WTC11 (cell line): ENCODE results near the gene NUDT3. TPM values are rescaled to one million over a fixed set of nuclear protein-coding genes. Genes with fewer than 3 reads are reported as not detected.
"Not testable (repeated sequence)": the region's sequence is repeated elsewhere in the genome, so short reads cannot be mapped to it uniquely, and the experiment has no call there.

Source experiments
- ATAC-seq: fragments of 200-7000 bp; cut with Tn5 transposase; 2 replicates; pipeline ENCODE4 v1.10.0; 2021; ENCODE audit warnings: mild to moderate bottlenecking, moderate library complexity
- CTCF ChIA-PET: fragments of 300-600 bp; sonication (Branson Sonifier 250); formaldehyde crosslinking; loops from one replicate; lab custom pipeline; 2021; ENCODE audit warnings: antibody characterized with exemption; lab: Charles Lee
- POLR2A ChIA-PET: fragments of 350-600 bp; sonication (Branson Sonifier 250); formaldehyde crosslinking; loops from one replicate; lab custom pipeline; 2021; ENCODE audit warnings: antibody characterized with exemption; lab: Charles Lee
- DNase-seq: peaks from one replicate; pipeline ENCODE4 v3.0.0; 2021; ENCODE audit warnings: low spot score
- H3K27ac Mint-ChIP-seq: 2 replicates; pipeline ENCODE4 v1.8.0; 2021; ENCODE audit warnings: mixed read lengths
- H3K27me3 Mint-ChIP-seq: 2 replicates; pipeline ENCODE4 v1.8.0; 2021; ENCODE audit warnings: low read depth, mild to moderate bottlenecking, moderate library complexity, mixed read lengths
- H3K36me3 Mint-ChIP-seq: 2 replicates; pipeline ENCODE4 v1.8.0; 2021; ENCODE audit warnings: mixed read lengths
- H3K4me1 Mint-ChIP-seq: 2 replicates; pipeline ENCODE4 v1.8.0; 2022; ENCODE audit warnings: mixed read lengths
- H3K4me3 Mint-ChIP-seq: 2 replicates; pipeline ENCODE4 v1.8.0; 2021; ENCODE audit warnings: mild to moderate bottlenecking, moderate library complexity, mixed read lengths
- H3K9me3 Mint-ChIP-seq: 2 replicates; pipeline ENCODE4 v1.8.0; 2021; ENCODE audit warnings: mixed read lengths
- CREB1 ChIP-seq: sonication (generic); formaldehyde crosslinking; IDR thresholded peaks from 2 replicates; pipeline ENCODE4 v1.8.0; 2023; ENCODE audit warnings: mild to moderate bottlenecking, missing genetic modification reagents
- FOXJ3 ChIP-seq: sonication (generic); formaldehyde crosslinking; IDR thresholded peaks from 2 replicates; pipeline ENCODE4 v1.9.0; 2021; ENCODE audit warnings: missing genetic modification reagents, mild to moderate bottlenecking, borderline replicate concordance
- IRF1 ChIP-seq: sonication (generic); formaldehyde crosslinking; IDR thresholded peaks from 2 replicates; pipeline ENCODE4 v1.8.0; 2023; ENCODE audit warnings: missing genetic modification reagents
- IRF2 ChIP-seq: sonication (generic); formaldehyde crosslinking; IDR thresholded peaks from 2 replicates; pipeline ENCODE4 v1.8.0; 2022; ENCODE audit warnings: low read depth, missing genetic modification reagents, borderline replicate concordance
- RELA ChIP-seq: sonication (generic); formaldehyde crosslinking; IDR thresholded peaks from 2 replicates; pipeline ENCODE4 v1.8.1; 2022; ENCODE audit warnings: missing genetic modification reagents, mild to moderate bottlenecking, borderline replicate concordance
- SMAD4 ChIP-seq: sonication (generic); formaldehyde crosslinking; IDR thresholded peaks from 2 replicates; pipeline ENCODE4 v1.8.0; 2022; ENCODE audit warnings: mild to moderate bottlenecking, missing genetic modification reagents
- ZNF232 ChIP-seq: sonication (generic); formaldehyde crosslinking; IDR thresholded peaks from 2 replicates; pipeline ENCODE4 v1.8.0; 2022; ENCODE audit warnings: mild to moderate bottlenecking, missing genetic modification reagents
- total RNA-seq: library from RNA; stranded (reverse); gene quantifications from 3 replicates; pipeline ENCODE4 v1.2.3, GENCODE V29; 2021
- TF ChIP-seq, protein P1 (sequence below): sonication (generic); formaldehyde crosslinking; IDR thresholded peaks from 2 replicates; pipeline ENCODE4 v1.8.0; 2023; ENCODE audit warnings: missing genetic modification reagents, mild to moderate bottlenecking, borderline replicate concordance
- TF ChIP-seq, protein P2 (sequence below): fragments of 250-450 bp; sonication (Bioruptor Pico); IDR thresholded peaks from 2 replicates; pipeline ENCODE4 v1.9.0; 2021; ENCODE audit warnings: moderate library complexity, mild to moderate bottlenecking, inconsistent platforms, borderline replicate concordance
- TF ChIP-seq, protein P3 (sequence below): sonication (generic); formaldehyde crosslinking; IDR thresholded peaks from 2 replicates; pipeline ENCODE4 v1.8.0; 2022; ENCODE audit warnings: mild to moderate bottlenecking, missing genetic modification reagents
- TF ChIP-seq, protein P4 (sequence below): fragments of 250-450 bp; sonication (Bioruptor Pico); IDR thresholded peaks from 2 replicates; pipeline ENCODE4 v1.9.0; 2021; ENCODE audit warnings: mild to moderate bottlenecking
- TF ChIP-seq, protein P5 (sequence below): sonication (generic); formaldehyde crosslinking; IDR thresholded peaks from 2 replicates; pipeline ENCODE4 v1.8.1; 2023; ENCODE audit warnings: mild to moderate bottlenecking, missing genetic modification reagents, moderate library complexity

Gene NUDT3
- total RNA-seq, 1 experiment from 2014 or later = 30.0 TPM

- ATAC-seq = peak; percentile 59
- Mint-ChIP-seq H3K27ac (peak overlapping the region; percentile 94), H3K27me3 (no peaks in the 10 kb centered on the region), H3K4me1 (peaks cover 8% of the 10 kb centered on the region), H3K9me3 (peaks cover 5% of the 10 kb centered on the region), H3K36me3 (peaks cover 8% of the 10 kb centered on the region), H3K4me3 (no peak overlapping the region)
- TF ChIP-seq CREB1 (CRISPR knock-in tag) (no peak), IRF2 (no peak), SMAD4 (CRISPR knock-in tag) (no peak), FOXJ3 (no peak), ZNF232 (CRISPR knock-in tag) (no peak), RELA (CRISPR knock-in tag) (no peak), IRF1 (CRISPR knock-in tag) (no peak)
- TF ChIP-seq, protein P1, sequence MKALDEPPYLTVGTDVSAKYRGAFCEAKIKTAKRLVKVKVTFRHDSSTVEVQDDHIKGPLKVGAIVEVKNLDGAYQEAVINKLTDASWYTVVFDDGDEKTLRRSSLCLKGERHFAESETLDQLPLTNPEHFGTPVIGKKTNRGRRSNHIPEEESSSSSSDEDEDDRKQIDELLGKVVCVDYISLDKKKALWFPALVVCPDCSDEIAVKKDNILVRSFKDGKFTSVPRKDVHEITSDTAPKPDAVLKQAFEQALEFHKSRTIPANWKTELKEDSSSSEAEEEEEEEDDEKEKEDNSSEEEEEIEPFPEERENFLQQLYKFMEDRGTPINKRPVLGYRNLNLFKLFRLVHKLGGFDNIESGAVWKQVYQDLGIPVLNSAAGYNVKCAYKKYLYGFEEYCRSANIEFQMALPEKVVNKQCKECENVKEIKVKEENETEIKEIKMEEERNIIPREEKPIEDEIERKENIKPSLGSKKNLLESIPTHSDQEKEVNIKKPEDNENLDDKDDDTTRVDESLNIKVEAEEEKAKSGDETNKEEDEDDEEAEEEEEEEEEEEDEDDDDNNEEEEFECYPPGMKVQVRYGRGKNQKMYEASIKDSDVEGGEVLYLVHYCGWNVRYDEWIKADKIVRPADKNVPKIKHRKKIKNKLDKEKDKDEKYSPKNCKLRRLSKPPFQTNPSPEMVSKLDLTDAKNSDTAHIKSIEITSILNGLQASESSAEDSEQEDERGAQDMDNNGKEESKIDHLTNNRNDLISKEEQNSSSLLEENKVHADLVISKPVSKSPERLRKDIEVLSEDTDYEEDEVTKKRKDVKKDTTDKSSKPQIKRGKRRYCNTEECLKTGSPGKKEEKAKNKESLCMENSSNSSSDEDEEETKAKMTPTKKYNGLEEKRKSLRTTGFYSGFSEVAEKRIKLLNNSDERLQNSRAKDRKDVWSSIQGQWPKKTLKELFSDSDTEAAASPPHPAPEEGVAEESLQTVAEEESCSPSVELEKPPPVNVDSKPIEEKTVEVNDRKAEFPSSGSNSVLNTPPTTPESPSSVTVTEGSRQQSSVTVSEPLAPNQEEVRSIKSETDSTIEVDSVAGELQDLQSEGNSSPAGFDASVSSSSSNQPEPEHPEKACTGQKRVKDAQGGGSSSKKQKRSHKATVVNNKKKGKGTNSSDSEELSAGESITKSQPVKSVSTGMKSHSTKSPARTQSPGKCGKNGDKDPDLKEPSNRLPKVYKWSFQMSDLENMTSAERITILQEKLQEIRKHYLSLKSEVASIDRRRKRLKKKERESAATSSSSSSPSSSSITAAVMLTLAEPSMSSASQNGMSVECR (CRISPR knock-in tag) = no peak
- TF ChIP-seq, protein P2, sequence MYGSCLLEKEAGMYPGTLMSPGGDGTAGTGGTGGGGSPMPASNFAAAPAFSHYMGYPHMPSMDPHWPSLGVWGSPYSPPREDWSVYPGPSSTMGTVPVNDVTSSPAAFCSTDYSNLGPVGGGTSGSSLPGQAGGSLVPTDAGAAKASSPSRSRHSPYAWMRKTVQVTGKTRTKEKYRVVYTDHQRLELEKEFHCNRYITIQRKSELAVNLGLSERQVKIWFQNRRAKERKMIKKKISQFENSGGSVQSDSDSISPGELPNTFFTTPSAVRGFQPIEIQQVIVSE (CRISPR knock-in tag) = no peak
- TF ChIP-seq, protein P3, sequence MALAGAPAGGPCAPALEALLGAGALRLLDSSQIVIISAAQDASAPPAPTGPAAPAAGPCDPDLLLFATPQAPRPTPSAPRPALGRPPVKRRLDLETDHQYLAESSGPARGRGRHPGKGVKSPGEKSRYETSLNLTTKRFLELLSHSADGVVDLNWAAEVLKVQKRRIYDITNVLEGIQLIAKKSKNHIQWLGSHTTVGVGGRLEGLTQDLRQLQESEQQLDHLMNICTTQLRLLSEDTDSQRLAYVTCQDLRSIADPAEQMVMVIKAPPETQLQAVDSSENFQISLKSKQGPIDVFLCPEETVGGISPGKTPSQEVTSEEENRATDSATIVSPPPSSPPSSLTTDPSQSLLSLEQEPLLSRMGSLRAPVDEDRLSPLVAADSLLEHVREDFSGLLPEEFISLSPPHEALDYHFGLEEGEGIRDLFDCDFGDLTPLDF (CRISPR knock-in tag) = no peak
- TF ChIP-seq, protein P4, sequence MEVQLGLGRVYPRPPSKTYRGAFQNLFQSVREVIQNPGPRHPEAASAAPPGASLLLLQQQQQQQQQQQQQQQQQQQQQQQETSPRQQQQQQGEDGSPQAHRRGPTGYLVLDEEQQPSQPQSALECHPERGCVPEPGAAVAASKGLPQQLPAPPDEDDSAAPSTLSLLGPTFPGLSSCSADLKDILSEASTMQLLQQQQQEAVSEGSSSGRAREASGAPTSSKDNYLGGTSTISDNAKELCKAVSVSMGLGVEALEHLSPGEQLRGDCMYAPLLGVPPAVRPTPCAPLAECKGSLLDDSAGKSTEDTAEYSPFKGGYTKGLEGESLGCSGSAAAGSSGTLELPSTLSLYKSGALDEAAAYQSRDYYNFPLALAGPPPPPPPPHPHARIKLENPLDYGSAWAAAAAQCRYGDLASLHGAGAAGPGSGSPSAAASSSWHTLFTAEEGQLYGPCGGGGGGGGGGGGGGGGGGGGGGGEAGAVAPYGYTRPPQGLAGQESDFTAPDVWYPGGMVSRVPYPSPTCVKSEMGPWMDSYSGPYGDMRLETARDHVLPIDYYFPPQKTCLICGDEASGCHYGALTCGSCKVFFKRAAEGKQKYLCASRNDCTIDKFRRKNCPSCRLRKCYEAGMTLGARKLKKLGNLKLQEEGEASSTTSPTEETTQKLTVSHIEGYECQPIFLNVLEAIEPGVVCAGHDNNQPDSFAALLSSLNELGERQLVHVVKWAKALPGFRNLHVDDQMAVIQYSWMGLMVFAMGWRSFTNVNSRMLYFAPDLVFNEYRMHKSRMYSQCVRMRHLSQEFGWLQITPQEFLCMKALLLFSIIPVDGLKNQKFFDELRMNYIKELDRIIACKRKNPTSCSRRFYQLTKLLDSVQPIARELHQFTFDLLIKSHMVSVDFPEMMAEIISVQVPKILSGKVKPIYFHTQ (CRISPR knock-in tag) = no peak
- TF ChIP-seq, protein P5, sequence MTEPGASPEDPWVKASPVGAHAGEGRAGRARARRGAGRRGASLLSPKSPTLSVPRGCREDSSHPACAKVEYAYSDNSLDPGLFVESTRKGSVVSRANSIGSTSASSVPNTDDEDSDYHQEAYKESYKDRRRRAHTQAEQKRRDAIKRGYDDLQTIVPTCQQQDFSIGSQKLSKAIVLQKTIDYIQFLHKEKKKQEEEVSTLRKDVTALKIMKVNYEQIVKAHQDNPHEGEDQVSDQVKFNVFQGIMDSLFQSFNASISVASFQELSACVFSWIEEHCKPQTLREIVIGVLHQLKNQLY (CRISPR knock-in tag) = no peak
- POLR2A ChIA-PET = interaction anchor here (1.0 kb wide), 1 partner anchor 77 kb away, joined by 4 read pairs; no protein-coding TSS in a partner anchor
- no peak for DNase-seq
- CTCF ChIA-PET = no interaction called here
These were observed 67.6 kb downstream of the NUDT3 start for GRCh38 chr6:34324738-34325444.

DNA sequence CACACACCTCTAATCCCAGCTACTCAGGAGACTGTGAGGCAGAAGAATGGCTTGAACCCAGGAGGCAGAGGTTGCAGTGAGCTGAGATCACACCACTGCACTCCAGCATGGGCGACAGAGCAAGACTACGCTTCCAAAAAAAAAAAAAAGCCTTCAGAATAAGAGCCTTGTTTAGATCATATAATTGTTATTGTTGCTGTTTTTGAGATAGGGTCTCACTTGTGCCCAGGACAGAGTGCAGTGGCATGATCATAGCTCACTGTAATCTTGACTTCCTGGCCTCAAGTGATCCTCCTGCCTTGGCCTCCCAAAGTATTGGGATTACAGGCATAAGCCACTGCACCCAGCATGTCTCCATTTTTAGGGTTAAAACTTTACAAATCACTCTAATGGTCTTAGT, 68.2 kb downstream of the NUDT3 start:
- CTCF ChIA-PET, ATAC-seq: not testable (repeated sequence)

More for the DNA sequence above, 68.2 kb downstream of the NUDT3 start:
- H3K9me3 Mint-ChIP-seq, H3K4me1 Mint-ChIP-seq, H3K27me3 Mint-ChIP-seq, H3K4me3 Mint-ChIP-seq, H3K27ac Mint-ChIP-seq, H3K36me3 Mint-ChIP-seq, DNase-seq: not testable (repeated sequence)
- POLR2A ChIA-PET = interaction anchor here (1.0 kb wide), 1 partner anchor 76 kb away, joined by 4 read pairs; no protein-coding TSS in a partner anchor
